GM21737 (cell line): ENCODE measurements around the gene OR5K4.

Source experiments
- ATAC-seq: cut with Tn5 transposase; IDR thresholded peaks from one replicate; pipeline ENCODE4 v1.9.1; 2021; ENCODE audit warnings: mild to moderate bottlenecking, moderate library complexity; ENCODE audit not compliant: unreplicated experiment

Gene OR5K4, protein sequence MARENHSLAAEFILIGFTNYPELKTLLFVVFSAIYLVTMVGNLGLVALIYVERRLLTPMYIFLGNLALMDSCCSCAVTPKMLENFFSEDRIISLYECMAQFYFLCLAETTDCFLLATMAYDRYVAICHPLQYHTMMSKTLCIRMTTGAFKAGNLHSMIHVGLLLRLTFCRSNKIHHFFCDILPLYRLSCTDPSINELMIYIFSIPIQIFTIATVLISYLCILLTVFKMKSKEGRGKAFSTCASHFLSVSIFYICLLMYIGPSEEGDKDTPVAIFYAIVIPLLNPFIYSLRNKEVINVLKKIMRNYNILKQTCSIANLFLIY

GRCh38 chr3:98353554-98353953 is at the start of gene OR5K4:
OR5K4 (plus strand) TSS chr3:98353854; CDS start chr3:98353854, 0 bp downstream.
- no peak for ATAC-seq

DNA sequence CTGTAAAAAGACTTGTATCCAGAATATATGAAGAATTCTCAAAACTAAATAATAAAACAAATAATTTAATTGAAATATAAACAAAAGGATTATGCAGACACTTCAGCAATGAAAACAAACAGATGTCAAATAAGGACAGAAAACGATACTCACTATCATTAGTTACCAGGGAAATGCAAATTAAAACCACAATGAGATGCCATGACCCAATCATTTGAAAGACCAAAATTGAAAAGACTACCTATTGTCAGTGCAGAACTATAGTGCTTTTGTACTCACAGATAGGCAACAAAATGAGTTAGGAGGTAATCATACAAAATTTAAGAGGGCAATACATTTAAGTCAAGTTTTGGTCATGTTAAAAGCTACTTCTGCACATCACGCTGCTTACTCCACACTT is 31.6 kb upstream of the OR5K4 start:
- ATAC-seq: no peak

DNA sequence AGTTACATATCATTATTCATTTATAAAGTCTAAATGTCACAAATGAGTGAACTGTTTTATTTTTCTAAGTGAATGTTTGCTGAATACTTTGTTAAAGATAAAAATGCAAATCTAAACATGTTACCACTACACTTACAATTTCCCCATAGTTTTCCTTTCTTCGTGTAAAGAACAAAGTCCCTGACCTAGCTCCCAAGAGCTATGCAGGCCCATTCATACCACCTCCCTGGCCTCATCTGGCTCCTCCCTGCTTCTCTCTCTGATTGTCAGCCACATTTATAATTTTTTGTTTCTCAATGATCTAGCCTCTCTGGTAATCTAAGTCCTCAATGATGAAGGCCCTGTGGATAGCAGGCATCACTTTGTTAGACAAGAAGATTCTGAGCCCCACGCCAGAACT is 31.0 kb upstream of the OR5K4 start:
- no peak for ATAC-seq

GRCh38 chr3:98323425-98323824 is 30.2 kb upstream of the OR5K4 start:
- ATAC-seq: no peak

DNA sequence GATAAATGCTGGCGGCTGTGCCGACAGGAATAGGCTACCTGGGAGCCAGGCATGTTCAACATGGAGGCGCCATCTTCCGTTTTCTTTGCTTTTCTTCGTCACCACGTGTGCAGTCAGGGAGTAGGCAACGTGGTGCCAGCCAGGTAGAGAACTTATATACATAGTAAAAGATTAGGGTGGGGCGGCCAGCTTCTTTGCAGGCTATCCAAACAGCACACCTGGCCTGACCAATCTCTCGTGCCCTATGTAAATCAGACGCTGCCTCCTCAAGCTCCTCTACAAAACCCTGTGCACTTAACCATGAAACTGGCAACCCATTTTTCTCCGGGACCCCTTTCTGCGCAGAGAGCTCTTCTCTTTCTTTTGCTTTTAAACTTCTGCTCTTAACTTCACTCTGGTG is 28.6 kb upstream of the OR5K4 start:
- ATAC-seq: no peak

GRCh38 chr3:98326105-98326893 is 27.4 kb upstream of the OR5K4 start:
- no peak for ATAC-seq

DNA sequence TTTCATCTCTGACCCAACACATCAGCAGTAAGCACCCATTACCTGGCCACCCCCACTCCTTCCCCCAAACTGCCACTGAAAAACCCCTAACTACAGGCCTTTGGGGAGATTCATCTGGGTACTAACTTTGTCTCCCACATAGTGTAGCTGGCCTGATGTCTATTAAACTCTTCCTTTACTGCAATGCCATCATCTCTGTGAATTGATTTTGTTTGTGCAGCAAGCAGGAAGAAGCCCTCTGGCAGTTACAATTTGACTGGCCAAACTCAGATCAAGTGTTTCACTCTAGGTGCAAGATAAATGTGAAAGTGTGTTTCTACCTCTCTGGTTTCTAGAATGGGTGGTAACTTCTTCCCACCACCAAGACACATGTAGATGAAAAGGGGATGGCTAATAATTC is 26.7 kb upstream of the OR5K4 start:
- no peak for ATAC-seq

- no peak for ATAC-seq
These were observed 24.7 kb upstream of the OR5K4 start for GRCh38 chr3:98328933-98329332.

DNA sequence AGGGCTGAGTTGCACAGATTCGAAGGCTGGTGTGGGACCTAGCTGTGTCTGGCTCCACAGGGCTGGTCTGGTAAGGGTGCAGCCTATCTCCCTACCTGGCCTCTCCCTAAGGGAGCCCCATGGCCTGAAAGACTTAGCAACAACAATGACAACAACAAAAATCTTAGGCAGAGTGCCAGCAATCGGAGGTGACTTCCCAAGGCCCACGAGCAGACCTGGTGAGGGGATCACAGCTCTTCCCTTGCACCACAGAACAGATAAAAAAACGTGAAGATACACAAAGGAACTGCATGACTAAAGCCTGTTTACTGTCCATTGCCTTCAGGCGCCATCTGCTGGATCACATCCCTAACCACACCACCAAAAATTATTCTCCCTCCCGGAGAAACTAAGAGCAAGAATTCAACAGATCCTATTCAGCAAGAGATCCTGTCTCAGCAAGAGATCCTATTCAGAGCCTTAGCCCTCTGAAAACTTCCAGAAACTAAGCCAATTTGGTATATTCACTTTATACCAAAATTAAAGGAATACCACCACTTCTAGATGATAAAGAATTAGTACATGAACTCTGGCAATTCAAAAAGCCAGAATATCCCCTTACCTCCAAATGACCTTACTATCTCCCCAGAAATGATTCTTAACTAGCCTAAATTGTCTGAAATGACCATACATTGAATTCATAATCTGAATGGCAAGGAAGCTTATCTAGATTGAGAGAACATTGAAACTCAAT is 24.1 kb upstream of the OR5K4 start:
- ATAC-seq: peak; percentile 52

DNA sequence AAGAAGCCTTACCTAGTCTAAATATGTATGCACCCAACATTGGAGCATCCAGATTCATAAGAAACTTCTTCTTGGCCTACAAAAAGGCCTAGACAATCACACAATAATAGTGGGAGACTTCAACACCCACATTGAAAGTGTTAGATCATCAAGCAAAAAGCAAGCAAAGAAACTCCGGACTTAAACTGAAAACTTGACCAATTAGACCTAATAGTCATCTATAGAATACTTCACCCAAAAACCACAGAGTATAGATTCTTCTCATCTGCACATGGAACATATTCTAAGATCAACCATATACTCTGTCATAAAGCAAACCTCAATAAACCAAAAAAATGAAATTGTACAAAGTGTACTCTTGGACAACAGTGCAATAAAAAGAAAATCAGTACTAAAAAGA is 22.3 kb upstream of the OR5K4 start:
- no peak for ATAC-seq

- ATAC-seq: peak; percentile 62
These were observed 19.6 kb upstream of the OR5K4 start for GRCh38 chr3:98333989-98334606.

GRCh38 chr3:98339031-98339430 is 14.6 kb upstream of the OR5K4 start:
- ATAC-seq: no peak

DNA sequence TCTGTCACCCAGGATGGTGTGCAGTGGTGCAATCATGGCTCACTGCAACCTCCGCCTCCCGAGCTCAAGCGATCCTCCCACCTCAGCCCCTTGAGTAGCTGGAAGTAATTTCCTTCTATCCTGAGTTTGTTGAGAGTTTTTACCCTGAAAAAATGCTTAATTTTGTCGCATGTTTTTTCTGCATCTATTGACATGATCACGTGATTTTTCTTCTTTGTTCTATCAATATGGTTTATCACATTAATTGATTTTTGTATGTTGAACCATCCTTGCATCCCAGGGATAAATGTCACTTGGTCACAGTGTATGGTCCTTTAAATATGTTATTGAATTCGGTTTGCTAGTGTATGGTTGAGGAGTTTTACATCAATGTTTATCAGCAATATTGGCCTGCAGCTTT is 11.9 kb upstream of the OR5K4 start:
- no peak for ATAC-seq

DNA sequence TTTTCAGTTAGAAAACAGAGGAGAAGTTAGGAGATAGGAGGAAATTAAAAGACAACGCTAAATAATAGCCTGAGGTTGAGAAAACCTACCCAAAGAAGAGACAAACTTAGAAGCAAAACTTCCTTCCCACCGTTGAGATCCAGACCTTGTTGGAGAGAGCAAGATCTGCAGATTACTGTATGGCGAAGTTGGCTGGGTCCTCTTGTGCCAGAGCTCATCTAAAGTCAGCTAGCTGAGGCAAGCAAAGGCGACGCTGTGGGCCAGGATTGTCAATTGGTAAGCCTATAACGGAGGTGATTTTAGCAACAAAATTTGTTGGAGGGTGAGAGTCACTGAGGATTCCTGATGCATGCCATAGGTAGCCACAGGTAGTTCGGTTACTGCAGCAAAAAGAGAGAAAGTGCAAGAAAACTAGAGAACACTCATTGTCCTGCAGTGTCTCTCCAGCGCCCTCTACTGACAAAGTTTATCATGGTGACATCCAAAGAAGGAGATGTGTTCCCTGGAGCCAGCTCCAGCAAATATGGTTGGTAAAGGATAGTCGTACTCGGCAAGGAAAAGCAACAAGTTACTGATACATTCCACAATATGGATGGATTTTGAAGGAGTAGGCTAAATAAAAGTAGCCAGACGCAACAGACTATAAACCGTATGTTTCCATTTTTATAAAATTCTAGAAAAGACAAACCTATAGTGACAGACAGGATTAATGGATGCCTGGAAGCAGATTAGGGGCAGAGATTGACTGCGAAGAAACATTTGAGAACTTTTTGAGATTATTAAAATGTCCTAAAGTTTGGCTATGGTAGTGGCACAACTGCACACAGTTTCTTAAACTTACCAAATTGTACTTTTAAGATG is 9.8 kb upstream of the OR5K4 start:
- no peak for ATAC-seq

- no peak for ATAC-seq
These were observed 3.6 kb upstream of the OR5K4 start for GRCh38 chr3:98350082-98350481.

DNA sequence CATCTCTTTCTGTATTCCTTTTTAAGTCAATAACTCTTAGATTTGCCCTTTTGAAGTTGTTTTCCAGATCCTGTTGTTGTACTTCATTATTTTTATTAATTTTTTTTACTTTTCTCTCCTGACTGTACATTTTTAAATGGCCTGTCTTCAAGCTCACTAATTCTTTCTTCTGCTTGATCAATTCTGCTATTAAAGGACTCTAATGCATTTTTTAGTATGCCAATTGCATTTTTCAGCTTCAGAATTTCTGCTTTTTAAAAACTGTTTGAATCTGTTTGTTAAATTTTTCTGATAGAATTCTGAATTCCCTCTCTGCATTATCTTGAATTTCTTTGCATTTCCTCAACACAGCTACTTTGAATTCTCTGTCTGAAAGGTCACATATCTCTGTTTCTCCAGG is 5.6 kb downstream of the OR5K4 start:
- no peak for ATAC-seq

DNA sequence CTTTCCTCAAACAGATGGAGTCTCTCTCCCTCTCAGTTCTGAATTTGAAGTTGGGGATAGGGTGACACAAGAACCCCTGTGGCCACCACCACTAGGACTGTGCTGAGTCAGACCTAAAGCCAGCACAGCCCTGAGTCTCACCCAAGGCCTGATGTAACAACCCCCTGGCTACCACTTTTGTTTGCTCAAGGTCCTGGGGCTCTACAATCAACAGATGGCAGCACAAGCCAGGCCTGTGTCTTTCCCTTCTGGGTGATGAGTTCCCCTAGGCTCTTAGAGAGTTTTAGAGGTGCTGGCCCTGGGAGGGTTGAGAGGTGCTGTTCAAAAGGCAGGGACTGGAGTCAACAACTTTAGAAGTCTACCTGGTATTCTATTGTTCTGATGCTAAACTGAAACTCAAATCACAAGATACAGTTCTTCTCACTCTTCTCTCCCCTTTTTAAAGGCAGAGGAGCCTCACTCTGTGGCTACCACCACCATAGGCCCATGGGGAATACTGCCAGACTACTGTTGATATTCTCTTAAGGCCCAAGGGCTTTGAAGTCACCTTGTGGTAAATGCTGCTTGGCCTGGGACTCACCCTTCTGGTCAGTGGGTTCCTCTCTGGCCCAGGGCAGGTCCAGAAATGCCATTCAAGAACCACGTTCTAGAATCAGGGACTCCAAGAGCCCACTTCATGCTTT is 6.5 kb downstream of the OR5K4 start:
- ATAC-seq: peak; percentile 77

DNA sequence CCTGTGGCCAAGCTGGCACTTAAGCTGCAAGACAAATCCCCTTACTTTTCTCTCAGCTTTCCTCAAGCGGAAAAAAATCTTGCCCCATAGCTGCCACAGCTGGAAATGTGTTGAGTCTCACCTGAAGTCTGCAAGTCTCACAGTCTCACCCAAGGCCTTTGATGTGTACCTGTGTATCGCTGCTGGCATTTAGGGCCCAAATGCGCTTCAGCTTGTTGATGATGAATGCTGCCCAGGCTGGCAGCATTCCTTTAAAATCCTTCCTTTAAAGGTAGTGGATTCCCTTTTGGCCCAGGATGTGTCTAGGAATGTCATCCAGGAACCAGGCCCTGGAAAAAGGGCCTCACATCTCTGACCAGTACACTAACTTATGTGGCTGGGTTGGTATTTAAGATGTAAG is 7.0 kb downstream of the OR5K4 start:
- no peak for ATAC-seq

DNA sequence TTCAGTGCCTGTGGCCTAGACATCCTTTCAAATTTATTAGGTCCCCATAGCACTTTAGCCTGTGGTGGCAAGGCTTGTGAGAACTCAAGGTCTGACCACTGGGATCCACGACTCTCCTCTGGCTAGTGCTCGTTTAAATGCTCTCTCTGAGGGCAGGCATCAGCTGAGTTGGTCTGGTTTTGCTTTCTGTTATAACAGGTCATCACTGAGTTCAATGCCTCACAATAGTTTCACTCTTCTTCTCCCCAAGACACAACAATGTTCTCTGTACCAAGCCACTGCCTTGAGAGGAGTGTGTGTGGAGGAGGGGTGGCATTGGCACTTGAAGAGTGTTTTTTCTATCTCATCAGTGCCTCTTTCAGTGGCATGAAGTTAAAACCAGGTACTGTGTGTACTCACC is 7.6 kb downstream of the OR5K4 start:
- no peak for ATAC-seq
